ENCODE data around the gene USP31.

USP31 gene

GRCh38 chr16:23068079-23068736, 81.0 kb downstream of the USP31 start:
- Mint-ChIP-seq H3K9me3 (no peaks in the 10 kb centered on the region), H3K27ac (no peak overlapping the region), H3K4me1 (ENCODE audit: low read depth in 2 of 2) (no peaks in the 10 kb centered on the region), H3K4me3 (no peak overlapping the region), H3K36me3 (ENCODE audit: insufficient read depth) (peaks cover 11% of the 10 kb centered on the region), H3K27me3 (no peaks in the 10 kb centered on the region)
- no peak for DNase-seq
- no peak for ATAC-seq (replicated peaks)

- no peaks in the 10 kb centered on the region for H3K4me1 Mint-ChIP-seq (ENCODE audit: low read depth in 2 of 2)
- H3K4me3 Mint-ChIP-seq, result no peak overlapping the region
- peaks cover 10% of the 10 kb centered on the region for H3K36me3 Mint-ChIP-seq (ENCODE audit: insufficient read depth)
- no peaks in the 10 kb centered on the region for H3K27me3 Mint-ChIP-seq
- H3K27ac Mint-ChIP-seq, result no peak overlapping the region
- ATAC-seq (replicated peaks) (no peak), DNase-seq (no peak)
- no peaks in the 10 kb centered on the region for H3K9me3 Mint-ChIP-seq
Measured at GRCh38 chr16:23066676-23067075, 82.6 kb downstream of the USP31 start.

- DNase-seq, result no peak
- no peak overlapping the region for H3K27ac Mint-ChIP-seq
- no peaks in the 10 kb centered on the region for H3K9me3 Mint-ChIP-seq
- no peak overlapping the region for H3K4me3 Mint-ChIP-seq
- H3K36me3 Mint-ChIP-seq (ENCODE audit: insufficient read depth), result peaks cover 5% of the 10 kb centered on the region
- peaks cover 6% of the 10 kb centered on the region in 2 donors for H3K27me3 Mint-ChIP-seq
- H3K4me1 Mint-ChIP-seq (ENCODE audit: low read depth in 2 of 2), result peaks cover 2 to 5% of the 10 kb centered on the region in 2 donors
- no peak for ATAC-seq (replicated peaks)
Measured at GRCh38 chr16:23064639-23065038, 84.6 kb downstream of the USP31 start.

- Mint-ChIP-seq H3K4me3 (no peak overlapping the region), H3K9me3 (no peaks in the 10 kb centered on the region)
Measured at GRCh38 chr16:23062524-23062923, 86.7 kb downstream of the USP31 start.

GRCh38 chr16:23061669-23062068, 87.6 kb downstream of the USP31 start:
- no peak overlapping the region for H3K4me3 Mint-ChIP-seq
- ATAC-seq (replicated peaks) (no peak), DNase-seq (no peak)
- H3K4me1 Mint-ChIP-seq (ENCODE audit: low read depth in 2 of 2), result peaks cover 2 to 5% of the 10 kb centered on the region in 2 donors
- H3K27ac Mint-ChIP-seq, result no peak overlapping the region
- H3K36me3 Mint-ChIP-seq (ENCODE audit: insufficient read depth), result no peaks in the 10 kb centered on the region
- peaks cover 27 to 32% of the 10 kb centered on the region in 2 donors for H3K27me3 Mint-ChIP-seq
- no peaks in the 10 kb centered on the region for H3K9me3 Mint-ChIP-seq

More at GRCh38 chr16:23062524-23062923, 86.7 kb downstream of the USP31 start:
- no peak overlapping the region for H3K27ac Mint-ChIP-seq
- no peaks in the 10 kb centered on the region for H3K36me3 Mint-ChIP-seq (ENCODE audit: insufficient read depth)
- ATAC-seq (replicated peaks), result no peak
- peaks cover 2 to 5% of the 10 kb centered on the region in 2 donors for H3K4me1 Mint-ChIP-seq (ENCODE audit: low read depth in 2 of 2)
- DNase-seq, result no peak
- H3K27me3 Mint-ChIP-seq, result peaks cover 19 to 23% of the 10 kb centered on the region in 2 donors

- peaks cover 33 to 36% of the 10 kb centered on the region in 2 donors for H3K27me3 Mint-ChIP-seq
- DNase-seq, result peak; percentile 26 to 54 (median 28)
- no peak overlapping the region for H3K4me3 Mint-ChIP-seq
- H3K4me1 Mint-ChIP-seq (ENCODE audit: low read depth in 2 of 2), result peaks cover 2 to 5% of the 10 kb centered on the region in 2 donors
- no peaks in the 10 kb centered on the region for H3K9me3 Mint-ChIP-seq
- no peak overlapping the region for H3K27ac Mint-ChIP-seq
- ATAC-seq (replicated peaks), result peak; percentile 46
- no peaks in the 10 kb centered on the region for H3K36me3 Mint-ChIP-seq (ENCODE audit: insufficient read depth)
Measured at GRCh38 chr16:23060458-23061320, 88.6 kb downstream of the USP31 start.

- Mint-ChIP-seq H3K4me1 (ENCODE audit: low read depth in 2 of 2) (peaks cover 2 to 5% of the 10 kb centered on the region in 2 donors), H3K27ac (no peak overlapping the region), H3K4me3 (no peak overlapping the region), H3K27me3 (peaks cover 33 to 42% of the 10 kb centered on the region in 2 donors), H3K9me3 (no peaks in the 10 kb centered on the region), H3K36me3 (ENCODE audit: insufficient read depth) (no peaks in the 10 kb centered on the region)
- DNase-seq (no peak), ATAC-seq (replicated peaks) (no peak)
Measured at GRCh38 chr16:23059433-23059832, 89.8 kb downstream of the USP31 start.

GRCh38 chr16:23058576-23058975, 90.7 kb downstream of the USP31 start:
- Mint-ChIP-seq H3K4me1 (ENCODE audit: low read depth in 2 of 2) (peaks cover 2 to 5% of the 10 kb centered on the region in 2 donors), H3K27me3 (peaks cover 33 to 49% of the 10 kb centered on the region in 2 donors), H3K36me3 (ENCODE audit: insufficient read depth) (no peaks in the 10 kb centered on the region), H3K27ac (no peak overlapping the region), H3K9me3 (no peaks in the 10 kb centered on the region), H3K4me3 (no peak overlapping the region)
- ATAC-seq (replicated peaks), result no peak
- no peak for DNase-seq

- DNase-seq, result no peak
- Mint-ChIP-seq H3K36me3 (ENCODE audit: insufficient read depth) (no peaks in the 10 kb centered on the region), H3K27ac (no peak overlapping the region), H3K4me3 (no peak overlapping the region), H3K4me1 (ENCODE audit: low read depth in 2 of 2) (peaks cover 2 to 5% of the 10 kb centered on the region in 2 donors), H3K9me3 (no peaks in the 10 kb centered on the region), H3K27me3 (peaks cover 43 to 52% of the 10 kb centered on the region in 2 donors)
- ATAC-seq (replicated peaks), result no peak
Measured at GRCh38 chr16:23057013-23057596, 92.1 kb downstream of the USP31 start.

- DNase-seq, result no peak
- Mint-ChIP-seq H3K4me3 (no peak overlapping the region), H3K4me1 (ENCODE audit: low read depth in 2 of 2) (peaks cover under 1% of the 10 kb centered on the region in 2 donors), H3K36me3 (ENCODE audit: insufficient read depth) (no peaks in the 10 kb centered on the region), H3K27me3 (peaks cover 60% of the 10 kb centered on the region in 2 donors), H3K9me3 (no peaks in the 10 kb centered on the region), H3K27ac (no peak overlapping the region)
- no peak for ATAC-seq (replicated peaks)
Measured at GRCh38 chr16:23055481-23055880, 93.8 kb downstream of the USP31 start.

- Mint-ChIP-seq H3K4me3 (no peak overlapping the region), H3K27ac (no peak overlapping the region), H3K36me3 (ENCODE audit: insufficient read depth) (no peaks in the 10 kb centered on the region), H3K4me1 (ENCODE audit: low read depth in 2 of 2) (no peaks in the 10 kb centered on the region), H3K9me3 (no peaks in the 10 kb centered on the region), H3K27me3 (peaks cover 59 to 69% of the 10 kb centered on the region in 2 donors)
- DNase-seq (no peak), ATAC-seq (replicated peaks) (no peak)
Measured at GRCh38 chr16:23052908-23053580, 96.2 kb downstream of the USP31 start.

GRCh38 chr16:23052221-23052620, 97.0 kb downstream of the USP31 start:
- DNase-seq, result no peak
- ATAC-seq (replicated peaks), result no peak
- no peaks in the 10 kb centered on the region for H3K9me3 Mint-ChIP-seq
- no peaks in the 10 kb centered on the region for H3K36me3 Mint-ChIP-seq (ENCODE audit: insufficient read depth)
- H3K4me1 Mint-ChIP-seq (ENCODE audit: low read depth in 2 of 2), result no peaks in the 10 kb centered on the region
- peaks cover 63 to 72% of the 10 kb centered on the region in 2 donors for H3K27me3 Mint-ChIP-seq
- no peak overlapping the region for H3K27ac Mint-ChIP-seq
- H3K4me3 Mint-ChIP-seq, result no peak overlapping the region

GRCh38 chr16:23051587-23051986, 97.7 kb downstream of the USP31 start:
- Mint-ChIP-seq H3K4me1 (ENCODE audit: low read depth in 2 of 2) (no peaks in the 10 kb centered on the region), H3K36me3 (ENCODE audit: insufficient read depth) (no peaks in the 10 kb centered on the region), H3K27me3 (peaks cover 61 to 72% of the 10 kb centered on the region in 2 donors), H3K4me3 (no peak overlapping the region), H3K9me3 (no peaks in the 10 kb centered on the region), H3K27ac (no peak overlapping the region)
- ATAC-seq (replicated peaks) (no peak), DNase-seq (no peak)
